D721Med (cell line): ENCODE measurements around the gene AGPAT3.
"Not testable (repeated sequence)": the region's sequence is repeated elsewhere in the genome, so short reads cannot be mapped to it uniquely, and the experiment has no call there.

Experiments
- DNase-seq: peaks from one replicate; pipeline ENCODE4 v3.0.0; 2011; ENCODE audit warnings: low spot score; ENCODE audit not compliant: insufficient read length
- FAIRE-seq: peaks from 2 replicates; lab custom pipeline; 2011; peaks lifted over from hg19 to GRCh38; lab: Jason Lieb, UNC
- CTCF ChIP-seq: IDR thresholded peaks from 2 replicates; pipeline ENCODE4 v1.5.1; 2012; ENCODE audit warnings: mild to moderate bottlenecking, control low read depth; ENCODE audit not compliant: insufficient read depth; ENCODE audit errors: missing control alignments

The AGPAT3 gene

GRCh38 chr21:43894206-43894577 is 29.2 kb downstream of the AGPAT3 start:
- FAIRE-seq (no peak), DNase-seq (no peak)
- no peak for TF ChIP-seq CTCF

GRCh38 chr21:43895196-43895595 is 30.2 kb downstream of the AGPAT3 start:
- DNase-seq = no peak
- TF ChIP-seq CTCF = no peak
- no peak for FAIRE-seq

DNA sequence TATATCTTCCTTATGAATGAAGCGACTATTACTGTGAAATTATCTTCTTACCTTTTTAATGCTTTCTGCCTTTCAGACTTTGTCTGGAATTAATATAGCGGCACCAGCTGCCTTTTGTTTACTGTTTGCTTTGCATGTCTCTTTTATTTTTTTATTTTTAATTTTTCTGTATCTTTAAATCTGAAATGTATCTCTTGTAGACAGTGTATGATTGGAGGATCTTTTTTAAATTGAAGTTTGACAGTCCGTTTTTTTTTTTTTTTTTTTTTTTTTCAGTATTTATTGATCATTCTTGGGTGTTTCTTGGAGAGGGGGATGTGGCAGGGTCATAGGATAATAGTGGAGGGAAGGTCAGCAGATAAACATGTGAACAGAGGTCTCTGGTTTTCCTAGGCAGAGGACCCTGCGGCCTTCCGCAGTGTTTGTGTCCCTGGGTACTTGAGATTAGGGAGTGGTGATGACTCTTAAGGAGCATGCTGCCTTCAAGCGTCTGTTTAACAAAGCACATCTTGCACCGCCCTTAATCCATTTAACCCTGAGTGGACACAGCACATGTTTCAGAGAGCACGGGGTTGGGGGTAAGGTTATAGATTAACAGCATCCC is 31.8 kb downstream of the AGPAT3 start:
- DNase-seq = not testable (repeated sequence)

GRCh38 chr21:43899307-43900077 is 34.5 kb downstream of the AGPAT3 start:
- FAIRE-seq (no peak), DNase-seq (no peak)
- TF ChIP-seq CTCF = no peak

More for the DNA sequence above, 31.8 kb downstream of the AGPAT3 start:
- not testable (repeated sequence) for FAIRE-seq

DNA sequence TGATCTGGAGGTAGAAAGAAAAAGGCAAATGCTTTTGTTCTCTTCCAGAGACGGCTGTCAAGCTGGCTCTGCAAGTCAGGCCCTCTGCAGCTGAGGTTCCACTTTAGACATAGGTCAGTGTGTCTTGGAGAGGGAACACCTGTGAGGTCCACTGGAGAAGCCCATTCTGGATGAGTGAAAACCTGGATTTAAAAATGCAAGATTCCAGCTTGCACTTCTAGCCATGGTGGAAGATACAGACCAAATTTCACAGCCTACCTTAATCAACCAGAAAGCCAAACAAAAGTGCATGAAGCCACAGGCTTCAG is 35.0 kb downstream of the AGPAT3 start:
- no peak for DNase-seq
- FAIRE-seq = no peak
- TF ChIP-seq CTCF = no peak

DNA sequence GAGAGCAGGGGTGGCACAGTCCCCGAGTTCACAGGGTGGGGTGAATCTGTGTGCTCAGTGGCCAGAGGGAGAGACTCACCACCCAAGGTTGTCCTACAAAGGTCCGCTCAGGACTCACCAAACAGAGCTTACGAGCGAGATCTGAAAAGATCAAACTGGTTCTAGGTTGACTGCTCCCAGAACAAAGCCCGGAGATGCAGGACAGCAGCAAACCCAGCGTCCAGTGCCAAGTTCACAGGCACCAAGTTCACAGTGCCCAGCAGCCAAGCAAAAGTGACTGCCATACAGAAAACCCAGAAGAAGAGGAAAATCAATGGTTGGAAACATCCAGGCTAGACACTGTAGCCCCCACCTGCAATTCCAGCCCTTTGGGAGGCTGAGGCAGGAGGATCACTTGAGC is 35.7 kb downstream of the AGPAT3 start:
- no peak for TF ChIP-seq CTCF
- FAIRE-seq = no peak
- no peak for DNase-seq

GRCh38 chr21:43902441-43902840 is 37.4 kb downstream of the AGPAT3 start:
- FAIRE-seq = no peak
- DNase-seq = no peak
- no peak for TF ChIP-seq CTCF
